GM23248 (cell line): ENCODE results near the gene ELF2. TPM values are rescaled to one million over a fixed set of nuclear protein-coding genes. Genes with fewer than 3 reads are reported as not detected.
"Not testable (repeated sequence)": the region's sequence is repeated elsewhere in the genome, so short reads cannot be mapped to it uniquely, and the experiment has no call there.

Source experiments
- DNase-seq: peaks from one replicate; pipeline ENCODE4 v3.0.0-alpha.2; 2015
- H2AFZ ChIP-seq: fragments of 200-600 bp; sonication (generic); 2 replicates; pipeline ENCODE4 v1.6.1; 2016; ENCODE audit warnings: antibody characterized with exemption
- H3F3A ChIP-seq: fragments of 200-600 bp; sonication (generic); 2 replicates; pipeline ENCODE4 v1.6.1; 2016; ENCODE audit warnings: mild to moderate bottlenecking, antibody characterized with exemption, mixed run types; ENCODE audit not compliant: insufficient read depth
- H3K27ac ChIP-seq: fragments of 200-600 bp; sonication (generic); 2 replicates; pipeline ENCODE4 v1.5.1; 2016; ENCODE audit warnings: mild to moderate bottlenecking
- H3K27me3 ChIP-seq: fragments of 200-600 bp; sonication (generic); replicated peaks from 2 replicates; pipeline ENCODE4 v1.6.1; 2016; ENCODE audit warnings: mild to moderate bottlenecking; ENCODE audit not compliant: insufficient read depth
- H3K36me3 ChIP-seq: fragments of 200-600 bp; sonication (generic); 2 replicates; pipeline ENCODE4 v1.6.1; 2016; ENCODE audit warnings: low read depth, mild to moderate bottlenecking
- H3K4me1 ChIP-seq: fragments of 200-600 bp; sonication (generic); 2 replicates; pipeline ENCODE4 v1.6.1; 2016; ENCODE audit warnings: mild to moderate bottlenecking; ENCODE audit not compliant: insufficient read depth
- H3K4me2 ChIP-seq: fragments of 200-600 bp; sonication (generic); one replicate; pipeline ENCODE4 v1.6.1; 2016; ENCODE audit warnings: mild to moderate bottlenecking; ENCODE audit not compliant: unreplicated experiment
- H3K4me3 ChIP-seq: fragments of 200-600 bp; sonication (generic); 2 replicates; pipeline ENCODE4 v1.5.1; 2016; ENCODE audit warnings: mild to moderate bottlenecking
- H3K79me2 ChIP-seq: fragments of 200-600 bp; sonication (generic); 2 replicates; pipeline ENCODE4 v1.6.1; 2016; ENCODE audit warnings: mild to moderate bottlenecking; ENCODE audit not compliant: insufficient read depth
- H3K9ac ChIP-seq: fragments of 200-600 bp; sonication (generic); 2 replicates; pipeline ENCODE4 v1.6.1; 2016; ENCODE audit warnings: mild to moderate bottlenecking
- H3K9me2 ChIP-seq: fragments of 200-600 bp; sonication (generic); 2 replicates; pipeline ENCODE4 v1.6.1; 2016; ENCODE audit warnings: mixed run types, mild to moderate bottlenecking, moderate library complexity; ENCODE audit not compliant: insufficient read depth
- H3K9me3 ChIP-seq: fragments of 200-600 bp; sonication (generic); one replicate; pipeline ENCODE4 v1.6.1; 2017; ENCODE audit warnings: low read depth
- H4K20me1 ChIP-seq: fragments of 200-600 bp; sonication (generic); 2 replicates; pipeline ENCODE4 v1.6.0; 2016; ENCODE audit not compliant: insufficient read depth
- EZH2 ChIP-seq: fragments of 200-600 bp; sonication (generic); IDR thresholded peaks from 2 replicates; pipeline ENCODE4 v1.6.1; 2018; ENCODE audit warnings: antibody characterized with exemption, mild to moderate bottlenecking; ENCODE audit not compliant: insufficient read depth, poor library complexity, severe bottlenecking
- EZH2phosphoT487 ChIP-seq: fragments of 200-600 bp; sonication (generic); IDR thresholded peaks from 2 replicates; pipeline ENCODE4 v1.6.1; 2018; ENCODE audit warnings: antibody characterized with exemption, moderate library complexity, mild to moderate bottlenecking, low read depth; ENCODE audit not compliant: insufficient read depth
- WGBS, 2 experiments: methylation state at CpG; one replicate each; pipeline ENCODE4 v1.1.6; 2015 to 2017; ENCODE audit warnings: low lambda C conversion rate in 2 of 2, low coverage in 1 of 2; ENCODE audit errors: missing lambda C conversion rate in 2 of 2; 5-methylcytosine and 5-hydroxymethylcytosine counted together
- in situ Hi-C: fragments of 300-500 bp; cut with MboI; formaldehyde crosslinking; loops from 2 replicates; pipeline ENCODE4 v1.15.0; 2020
- polyA plus RNA-seq: library from polyadenylated mRNA; unstranded; fragments of >200 nt; fragmentation: Nextera tagmentation; extraction: Ambion mirVana; gene quantifications from 2 replicates; pipeline ENCODE4 v1.2.1, GENCODE V29; 2016
- total RNA-seq: library from RNA; depleted of rRNA; stranded (reverse); fragments of >200 nt; shearing (Covaris generic); gene quantifications from 2 replicates; pipeline ENCODE4 v1.2.3, GENCODE V29; 2014

Gene ELF2
- total and polyA plus RNA-seq, 2 experiments from 2014 or later = 18.8 to 34.5 TPM

- no peak overlapping the region for H3K9ac ChIP-seq
- no peaks in the 10 kb centered on the region for H3K27me3 ChIP-seq
- H3K9me2 ChIP-seq = no peaks in the 10 kb centered on the region
- no peaks in the 10 kb centered on the region for H3K36me3 ChIP-seq
- no peak overlapping the region for H3K4me3 ChIP-seq
- no peaks in the 10 kb centered on the region for H3K4me1 ChIP-seq
- H3K4me2 ChIP-seq = no peak overlapping the region
- H3K9me3 ChIP-seq = no peaks in the 10 kb centered on the region
- TF ChIP-seq EZH2phosphoT487 (no peak), EZH2 (no peak)
- 85 to 86% methylated on average over 4 of the region's 4 CpGs for WGBS, 2 experiments
- H4K20me1 ChIP-seq = no peaks in the 10 kb centered on the region
- DNase-seq = no peak
- H2AFZ ChIP-seq = no peak overlapping the region
- H3F3A ChIP-seq = peaks cover 11% of the 10 kb centered on the region
- no peak overlapping the region for H3K27ac ChIP-seq
- in situ Hi-C loops = no loop called here
- no peaks in the 10 kb centered on the region for H3K79me2 ChIP-seq
Observed at GRCh38 chr4:139219450-139220055, 42.5 kb upstream of the ELF2 start.

- Histone ChIP-seq H3K79me2 (no peaks in the 10 kb centered on the region), H3K9me3 (no peaks in the 10 kb centered on the region), H3F3A (no peaks in the 10 kb centered on the region), H3K4me3 (no peak overlapping the region), H4K20me1 (no peaks in the 10 kb centered on the region), H3K4me1 (no peaks in the 10 kb centered on the region), H3K4me2 (no peak overlapping the region), H3K9me2 (no peaks in the 10 kb centered on the region), H3K27me3 (no peaks in the 10 kb centered on the region), H3K27ac (no peak overlapping the region), H3K9ac (no peak overlapping the region), H3K36me3 (no peaks in the 10 kb centered on the region), H2AFZ (no peak overlapping the region)
- TF ChIP-seq EZH2phosphoT487 (no peak), EZH2 (no peak)
- 76 to 78% methylated on average over 7 of the region's 7 CpGs for WGBS, 2 experiments
- DNase-seq = no peak
- in situ Hi-C loops = no loop called here
Observed at GRCh38 chr4:139214039-139214534, 37.1 kb upstream of the ELF2 start.

GRCh38 chr4:139213633-139214032 is 36.6 kb upstream of the ELF2 start:
- DNase-seq, H3K27me3 ChIP-seq, H3K27ac ChIP-seq, H3F3A ChIP-seq, H3K9ac ChIP-seq, H3K4me2 ChIP-seq, in situ Hi-C loops, H3K9me3 ChIP-seq, H3K79me2 ChIP-seq, H3K4me3 ChIP-seq, H2AFZ ChIP-seq, H3K36me3 ChIP-seq, H4K20me1 ChIP-seq, H3K9me2 ChIP-seq, H3K4me1 ChIP-seq: not testable (repeated sequence)
- WGBS, 2 experiments = 94 to 95% methylated on average over 10 of the region's 10 CpGs

- H4K20me1 ChIP-seq = no peaks in the 10 kb centered on the region
- H3K4me1 ChIP-seq = peaks cover 6% of the 10 kb centered on the region
- TF ChIP-seq EZH2 (no peak), EZH2phosphoT487 (no peak)
- no peak for DNase-seq
- no peaks in the 10 kb centered on the region for H3K36me3 ChIP-seq
- H2AFZ ChIP-seq = no peak overlapping the region
- no peaks in the 10 kb centered on the region for H3K9me2 ChIP-seq
- no peak overlapping the region for H3K9ac ChIP-seq
- H3K4me3 ChIP-seq = no peak overlapping the region
- no peaks in the 10 kb centered on the region for H3K79me2 ChIP-seq
- no peak overlapping the region for H3K4me2 ChIP-seq
- 91 to 95% methylated on average over 3 of the region's 3 CpGs for WGBS, 2 experiments
- H3K27me3 ChIP-seq = no peaks in the 10 kb centered on the region
- no peaks in the 10 kb centered on the region for H3K9me3 ChIP-seq
- 0 out of 2 replicates have a peak, but pooled peaks cover under 1% of the 10 kb centered on the region for H3F3A ChIP-seq
- no peak overlapping the region for H3K27ac ChIP-seq
- in situ Hi-C loops = no loop called here
Observed at GRCh38 chr4:139212900-139213299, 35.9 kb upstream of the ELF2 start.

- Histone ChIP-seq H2AFZ (no peak overlapping the region), H4K20me1 (no peaks in the 10 kb centered on the region), H3K79me2 (no peaks in the 10 kb centered on the region), H3K36me3 (no peaks in the 10 kb centered on the region), H3K9ac (no peak overlapping the region), H3K9me3 (no peaks in the 10 kb centered on the region), H3K4me3 (no peak overlapping the region), H3K27me3 (no peaks in the 10 kb centered on the region), H3K9me2 (no peaks in the 10 kb centered on the region), H3F3A (peaks cover 9% of the 10 kb centered on the region; the same call in 1 of the 2 replicates), H3K4me2 (no peak overlapping the region), H3K4me1 (peaks cover 6% of the 10 kb centered on the region), H3K27ac (no peak overlapping the region)
- no peak for TF ChIP-seq EZH2
- TF ChIP-seq EZH2phosphoT487 = no peak
- WGBS, 2 experiments = 80 to 92% methylated on average over 1 of the region's 1 CpG
- no peak for DNase-seq
- in situ Hi-C loops = no loop called here
Observed at GRCh38 chr4:139210486-139210885, 33.5 kb upstream of the ELF2 start.
